IMR-90 (cell line): ENCODE measurements around the gene MCTS1. TPM values are rescaled to one million over a fixed set of nuclear protein-coding genes. Genes with fewer than 3 reads are reported as not detected.

Experiments
- ATAC-seq: fragments of 200-7000 bp; cut with Tn5 transposase; 2 replicates; pipeline ENCODE4 v1.9.1; 2020; ENCODE audit warnings: low read depth, mild to moderate bottlenecking, moderate library complexity
- BruUV-seq: library from RNA; stranded (reverse); fragments of 400-500 nt; replicated peaks from 2 replicates; lab custom pipeline; 2021; lab: Mats Ljungman, UMichigan
- CTCF ChIA-PET: fragments of 300-600 bp; formaldehyde crosslinking; extraction: SDS; loops from one replicate; lab custom pipeline; 2021; ENCODE audit warnings: antibody characterized with exemption; lab: Yijun Ruan, JAX
- POLR2A ChIA-PET: fragments of 300-600 bp; sonication (Branson Sonifier 250); formaldehyde crosslinking; loops from one replicate; lab custom pipeline; 2022; ENCODE audit warnings: antibody characterized with exemption; ENCODE audit not compliant: unreplicated experiment; lab: Charles Lee
- DNase-seq: peaks from one replicate; pipeline ENCODE4 v3.0.0; 2013
- H2AFZ ChIP-seq: replicated peaks from 2 replicates; pipeline ENCODE3; 2013; ENCODE audit warnings: low read length, mild to moderate bottlenecking; ENCODE audit not compliant: poor library complexity
- H2AK5ac ChIP-seq: 2 replicates; pipeline ENCODE4 v1.6.1; 2013; ENCODE audit warnings: low read depth, low read length, inconsistent platforms
- H2AK9ac ChIP-seq: replicated peaks from 2 replicates; pipeline ENCODE3; 2013; ENCODE audit warnings: mild to moderate bottlenecking, low read depth, low read length, moderate library complexity; ENCODE audit not compliant: poor library complexity
- H2BK120ac ChIP-seq: 2 replicates; pipeline ENCODE4 v1.6.1; 2013; ENCODE audit warnings: low read depth, low read length, inconsistent platforms
- H2BK15ac ChIP-seq: 3 replicates; pipeline ENCODE4 v1.6.1; 2013; ENCODE audit warnings: low read depth, low read length, inconsistent platforms
- H2BK20ac ChIP-seq: 2 replicates; pipeline ENCODE4 v1.6.1; 2013; ENCODE audit warnings: low read depth, mild to moderate bottlenecking, inconsistent platforms, low read length, moderate library complexity
- H2BK5ac ChIP-seq: 2 replicates; pipeline ENCODE4 v1.6.1; 2013; ENCODE audit warnings: mild to moderate bottlenecking, low read depth, low read length, inconsistent platforms; ENCODE audit not compliant: poor library complexity, severe bottlenecking
- H3K14ac ChIP-seq: replicated peaks from 2 replicates; pipeline ENCODE4 v1.6.1; 2013; ENCODE audit warnings: low read depth, low read length, inconsistent platforms
- H3K18ac ChIP-seq: 2 replicates; pipeline ENCODE4 v1.6.1; 2013; ENCODE audit warnings: low read depth, low read length, control low read depth
- H3K23ac ChIP-seq: 2 replicates; pipeline ENCODE4 v1.6.1; 2013; ENCODE audit warnings: low read depth, low read length, inconsistent platforms
- H3K27ac ChIP-seq: 2 replicates; pipeline ENCODE4 v1.5.1; 2013; ENCODE audit warnings: mild to moderate bottlenecking, control low read depth, low read length; ENCODE audit not compliant: insufficient read depth
- H3K27me3 ChIP-seq: 2 replicates; pipeline ENCODE4 v1.6.1; 2013; ENCODE audit warnings: low read length; ENCODE audit not compliant: control insufficient read depth, insufficient read depth
- H3K36me3 ChIP-seq: 2 replicates; pipeline ENCODE4 v1.6.1; 2013; ENCODE audit warnings: low read length, mixed read lengths; ENCODE audit not compliant: control insufficient read depth, insufficient read depth
- H3K4ac ChIP-seq: 2 replicates; pipeline ENCODE4 v1.6.1; 2013; ENCODE audit warnings: low read depth, low read length, inconsistent platforms
- H3K4me1 ChIP-seq: 2 replicates; pipeline ENCODE4 v1.6.1; 2013; ENCODE audit warnings: low read length, mixed read lengths; ENCODE audit not compliant: control insufficient read depth, insufficient read depth
- H3K4me2 ChIP-seq: 2 replicates; pipeline ENCODE4 v1.6.1; 2013; ENCODE audit warnings: low read depth, mild to moderate bottlenecking, control low read depth, low read length, moderate library complexity
- H3K4me3 ChIP-seq: 2 replicates; pipeline ENCODE4 v1.5.1; 2013; ENCODE audit warnings: low read depth, mild to moderate bottlenecking, control low read depth, low read length, moderate library complexity; ENCODE audit not compliant: insufficient read depth
- H3K56ac ChIP-seq: 2 replicates; pipeline ENCODE4 v1.6.1; 2013; ENCODE audit warnings: low read length, inconsistent platforms; ENCODE audit not compliant: insufficient read depth; ENCODE audit errors: extremely low read depth
- H3K79me1 ChIP-seq, 2 experiments: 2 replicates each; pipeline ENCODE4 v1.6.1; 2013; ENCODE audit warnings: low read length in 2 of 2, inconsistent platforms in 1 of 2, low read depth in 1 of 2
- H3K9ac ChIP-seq: 2 replicates; pipeline ENCODE4 v1.6.1; 2013; ENCODE audit warnings: low read depth, low read length, control low read depth
- H3K9me1 ChIP-seq: 2 replicates; pipeline ENCODE4 v1.6.1; 2013; ENCODE audit warnings: low read length, inconsistent platforms; ENCODE audit not compliant: insufficient read depth
- H3K9me3 ChIP-seq: 2 replicates; pipeline ENCODE4 v1.6.1; 2013; ENCODE audit warnings: low read length; ENCODE audit not compliant: control insufficient read depth, insufficient read depth
- H4K20me1 ChIP-seq: 2 replicates; pipeline ENCODE4 v1.6.1; 2013; ENCODE audit warnings: low read length, inconsistent platforms; ENCODE audit not compliant: insufficient read depth
- H4K5ac ChIP-seq: 2 replicates; pipeline ENCODE4 v1.6.1; 2013; ENCODE audit warnings: mild to moderate bottlenecking, low read depth, low read length, control low read depth
- H4K8ac ChIP-seq, 2 experiments: 2 replicates each; pipeline ENCODE4 v1.6.1; 2013; ENCODE audit warnings: low read depth in 2 of 2, low read length in 2 of 2, control low read depth in 1 of 2, inconsistent platforms in 1 of 2
- H4K91ac ChIP-seq: 2 replicates; pipeline ENCODE4 v1.6.1; 2013; ENCODE audit warnings: low read depth, low read length, inconsistent platforms; ENCODE audit not compliant: insufficient read depth
- BHLHE40 ChIP-seq: fragments of 150-350 bp; IDR thresholded peaks from 2 replicates; pipeline ENCODE4 v1.6.1; 2016; ENCODE audit warnings: mild to moderate bottlenecking, low read depth, low read length
- CEBPB ChIP-seq: IDR thresholded peaks from 2 replicates; pipeline ENCODE4 v1.6.1; 2012; ENCODE audit warnings: low read depth, low read length, improper control_type of control experiment
- CHD1 ChIP-seq: IDR thresholded peaks from 2 replicates; pipeline ENCODE4 v1.6.1; 2012; ENCODE audit warnings: low read depth, low read length, improper control_type of control experiment
- CTCF ChIP-seq: conservative IDR thresholded peaks from 2 replicates; pipeline ENCODE4 v1.5.1; 2012; ENCODE audit warnings: mild to moderate bottlenecking, low read depth, low read length, improper control_type of control experiment
- FOS ChIP-seq: fragments of 150-350 bp; IDR thresholded peaks from 2 replicates; pipeline ENCODE4 v1.6.1; 2016; ENCODE audit warnings: low read depth, low read length
- MAZ ChIP-seq: IDR thresholded peaks from 2 replicates; pipeline ENCODE4 v1.6.1; 2012; ENCODE audit warnings: low read depth, mild to moderate bottlenecking, low read length, improper control_type of control experiment, moderate library complexity, borderline replicate concordance
- MXI1 ChIP-seq: IDR thresholded peaks from 2 replicates; pipeline ENCODE4 v1.6.1; 2012; ENCODE audit warnings: low read depth, mild to moderate bottlenecking, low read length, moderate library complexity, borderline replicate concordance
- NFE2L2 ChIP-seq: fragments of 150-350 bp; IDR thresholded peaks from 2 replicates; pipeline ENCODE4 v1.6.1; 2016; ENCODE audit warnings: low read depth, mild to moderate bottlenecking, low read length
- POLR2A ChIP-seq: IDR thresholded peaks from 2 replicates; pipeline ENCODE4 v1.6.1; 2012; ENCODE audit warnings: mild to moderate bottlenecking, low read depth, low read length
- RAD21 ChIP-seq: IDR thresholded peaks from 2 replicates; pipeline ENCODE4 v1.6.1; 2012; ENCODE audit warnings: low read length, improper control_type of control experiment
- RFX5 ChIP-seq: IDR thresholded peaks from 2 replicates; pipeline ENCODE4 v1.8.0; 2012; ENCODE audit warnings: low read depth, mild to moderate bottlenecking, low read length, moderate library complexity
- SMC3 ChIP-seq: fragments of 150-350 bp; IDR thresholded peaks from 2 replicates; pipeline ENCODE4 v1.6.1; 2016; ENCODE audit warnings: low read depth, mild to moderate bottlenecking, antibody characterized with exemption, low read length, moderate library complexity
- USF2 ChIP-seq: fragments of 150-350 bp; IDR thresholded peaks from 2 replicates; pipeline ENCODE4 v1.6.1; 2017; ENCODE audit warnings: mild to moderate bottlenecking, antibody characterized with exemption, low read length, low read depth
- WGBS, 2 experiments: methylation state at CpG; one replicate each; pipeline versions ENCODE4 v1.1.5 to v1.1.7; 2013; ENCODE audit warnings: missing lambda C conversion rate in 2 of 2; ENCODE audit not compliant: insufficient read length in 1 of 2; ENCODE audit errors: extremely low coverage in 2 of 2; 5-methylcytosine and 5-hydroxymethylcytosine counted together
- dilution Hi-C: fragments of 300-500 bp; cut with HindIII; formaldehyde crosslinking; loops from one replicate; pipeline ENCODE4 v1.14.3; 2018; ENCODE audit warnings: low sequenced_read_pairs; ENCODE audit not compliant: unreplicated experiment
- in situ Hi-C: fragments of 300-500 bp; cut with MboI; formaldehyde crosslinking; loops from 3 replicates; pipeline ENCODE4 v1.14.3; 2019; ENCODE audit warnings: low sequenced_read_pairs, inconsistent platforms, mixed read lengths
- intact Hi-C: fragments of 100-400 bp; cut with micrococcal nuclease; formaldehyde crosslinking; loops from 2 replicates; pipeline ENCODE4 v1.10.0; 2022
- polyA plus RNA-seq, 3 experiments: library from polyadenylated mRNA; depleted of rRNA; stranded (reverse); fragments of >200 nt; gene quantifications; 2 replicates each; pipeline ENCODE4 v1.2.3, GENCODE V29; 2012; ENCODE audit warnings: low replicate concordance in 1 of 3
- total RNA-seq: library from RNA; depleted of rRNA; stranded (reverse); fragments of >200 nt; gene quantifications from 2 replicates; pipeline ENCODE4 v1.2.3, GENCODE V29; 2012

Gene MCTS1
- total and polyA plus RNA-seq, 2 of the 4 experiments (the other 2 are of a cell fraction), result 36.9 to 52.8 TPM

GRCh38 chrX:120559804-120560203 lies 44.1 kb upstream of the MCTS1 start:
- in situ Hi-C loops, result no loop called here

More at GRCh38 chrX:120559804-120560203, 44.1 kb upstream of the MCTS1 start:
- H2BK20ac ChIP-seq, result no peak overlapping the region; the same call in 1 of the 2 replicates
- H4K20me1 ChIP-seq, result no peaks in the 10 kb centered on the region
- peak overlapping the region; percentile 62 for H2BK120ac ChIP-seq
- peak overlapping the region; percentile 93; the same call in 1 of the 2 replicates for H4K5ac ChIP-seq
- ChIA-PET POLR2A (interaction anchor here (0.6 kb wide), 1 partner anchor 84 kb away, joined by 3 read pairs; no protein-coding TSS in a partner anchor), CTCF (no interaction called here)
- peak overlapping the region; percentile 65 to 75; a peak in 3 of 4 replicates for H4K8ac ChIP-seq
- intact Hi-C loops (loop anchor here (1.0 to 2.0 kb wide), 3 partner anchors 10 to 211 kb away; partner anchors contain the start of gene C1GALT1C1), dilution Hi-C loops (no loop called here)
- H3K4me2 ChIP-seq, result peak overlapping the region; percentile 93
- H2AK9ac ChIP-seq, result no peak overlapping the region
- ATAC-seq (no peak), DNase-seq (no peak)
- peak overlapping the region; percentile 90 for H3K14ac ChIP-seq
- H3K56ac ChIP-seq, result peak overlapping the region; percentile 87; the same call in 1 of the 2 replicates
- H3K9me3 ChIP-seq, result no peaks in the 10 kb centered on the region
- H3K18ac ChIP-seq, result peak overlapping the region; percentile 95; the same call in 1 of the 2 replicates
- H2AK5ac ChIP-seq, result no peak overlapping the region; the same call in 1 of the 2 replicates
- H3K79me1 ChIP-seq, result no peaks in the 10 kb centered on the region; a peak in 1 of 4 replicates
- no peaks in the 10 kb centered on the region for H3K9me1 ChIP-seq
- no peak overlapping the region; the same call in 2 of the 3 replicates for H2BK15ac ChIP-seq
- no CpG with 5 or more reads among the region's 7 CpGs for WGBS, 2 experiments
- TF ChIP-seq BHLHE40, result no peak
- no peak for TF ChIP-seq NFE2L2
- TF ChIP-seq POLR2A, result no peak
- TF ChIP-seq CEBPB, result no peak
- TF ChIP-seq RFX5, result no peak
- no peak for TF ChIP-seq FOS
- no peak for TF ChIP-seq CTCF
- TF ChIP-seq RAD21, result no peak
- TF ChIP-seq MXI1, result no peak
- TF ChIP-seq CHD1, result no peak
- TF ChIP-seq MAZ, result no peak
- TF ChIP-seq SMC3, result no peak
- TF ChIP-seq USF2, result no peak
- H4K91ac ChIP-seq, result peak overlapping the region; percentile 86; the same call in 1 of the 2 replicates
- peak overlapping the region; percentile 99 for H3K4me3 ChIP-seq
- H3K4ac ChIP-seq, result peak overlapping the region; percentile 94
- no TSS peak for BruUV-seq
- H3K36me3 ChIP-seq, result no peaks in the 10 kb centered on the region; the same call in 1 of the 2 replicates
- H3K9ac ChIP-seq, result peak overlapping the region; percentile 99
- H3K4me1 ChIP-seq, result no peaks in the 10 kb centered on the region
- H3K23ac ChIP-seq, result peak overlapping the region; percentile 62
- H3K27me3 ChIP-seq, result no peaks in the 10 kb centered on the region
- H3K27ac ChIP-seq, result peak overlapping the region; percentile 84
- H2BK5ac ChIP-seq, result peak overlapping the region; percentile 96
- no peak overlapping the region for H2AFZ ChIP-seq
